ENCODE results near the gene ROBO1. TPM values are rescaled to one million over a fixed set of nuclear protein-coding genes. Genes with fewer than 3 reads are reported as not detected.
A peak's percentile ranks its signal among the peaks of the same experiment; 100 is the strongest.
"Not testable (repeated sequence)": the region's sequence is repeated elsewhere in the genome, so short reads cannot be mapped to it uniquely, and the experiment has no call there.

ROBO1 gene
- total RNA-seq, 1 donor from 2014 or later, result 10.8 TPM

DNA sequence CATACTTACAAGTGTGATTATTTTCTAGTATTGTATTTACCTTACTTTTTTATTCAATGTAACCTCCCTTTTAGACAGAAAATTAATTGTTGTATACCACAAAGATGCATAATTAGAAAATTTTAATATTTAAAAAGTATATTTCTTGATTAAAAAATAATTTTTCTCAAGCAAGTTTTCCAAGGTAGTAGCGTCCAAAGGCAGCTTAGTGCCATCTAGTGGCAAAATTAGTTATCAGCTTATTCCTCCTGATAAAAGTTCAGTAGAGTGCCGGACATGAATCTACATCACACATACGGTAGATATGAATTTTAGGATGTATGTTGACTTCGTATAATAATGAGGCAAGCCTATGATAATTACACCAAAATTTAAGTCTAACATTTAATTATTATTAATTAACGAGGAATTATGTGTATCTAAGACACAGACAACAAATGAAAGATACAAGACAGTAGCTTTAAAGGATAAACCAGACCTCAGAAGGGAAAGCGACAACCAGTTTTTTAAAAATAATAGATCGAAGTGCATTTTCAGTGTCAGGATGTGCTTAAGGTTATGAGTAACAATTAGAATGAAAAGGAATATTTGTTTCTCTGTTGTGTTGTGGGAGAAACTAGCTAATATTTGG, 405.9 kb downstream of the ROBO1 start:
- ATAC-seq (no peak), DNase-seq (ENCODE audit: missing footprints) (no peak)
- intact Hi-C loops (cut with DNase I), result loop anchor here (2.0 to 5.0 kb wide), 2 partner anchors 275 to 705 kb away; no protein-coding TSS in a partner anchor

DNA sequence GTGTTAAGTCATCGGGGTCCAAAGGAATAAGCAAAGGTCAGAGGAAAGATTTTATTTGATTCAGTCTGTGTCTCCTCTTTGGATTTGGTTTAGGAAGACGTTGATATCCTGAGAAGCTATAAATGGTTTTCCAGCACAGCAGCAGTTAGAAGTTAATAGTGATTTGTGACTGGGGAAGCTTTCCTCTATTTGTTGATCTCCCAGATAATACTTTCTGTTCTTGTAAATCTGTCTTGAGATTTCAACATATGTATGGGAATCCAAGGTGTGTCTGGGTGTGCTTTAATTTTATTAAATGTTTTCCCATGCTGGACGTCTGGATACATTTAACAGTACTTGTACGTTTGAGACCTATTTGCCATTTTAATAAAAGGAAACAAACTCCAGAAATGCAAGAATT, 409.5 kb downstream of the ROBO1 start:
- intact Hi-C loops (cut with DNase I), result no loop called here
- DNase-seq (ENCODE audit: missing footprints) (no peak), ATAC-seq (no peak)

DNA sequence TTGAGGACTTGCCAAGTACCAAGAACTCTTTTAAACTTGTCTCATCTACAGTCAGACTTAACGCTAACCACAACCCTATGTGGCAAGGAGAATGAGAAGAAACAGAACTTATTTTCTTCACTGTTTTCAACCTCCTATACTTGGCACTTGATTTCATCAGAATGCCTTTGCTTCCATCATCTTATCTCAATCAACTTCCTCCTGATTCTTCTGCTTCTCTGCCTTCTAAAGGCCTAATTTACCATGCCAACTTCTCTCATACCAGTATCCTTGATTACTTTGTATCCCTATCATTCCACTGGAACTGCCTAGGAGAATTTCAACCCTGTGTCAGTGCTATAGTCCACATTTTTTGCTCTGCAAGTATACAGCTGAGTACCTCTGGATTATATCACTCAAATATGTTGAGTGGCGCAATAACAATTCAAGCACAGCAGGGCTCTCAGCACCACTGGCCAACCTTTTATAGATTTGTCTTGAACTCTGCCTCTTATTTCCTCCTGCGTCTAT, 413.6 kb downstream of the ROBO1 start:
- peak; percentile 60 for ATAC-seq
- DNase-seq (ENCODE audit: missing footprints), result no peak
- intact Hi-C loops (cut with DNase I), result no loop called here

DNA sequence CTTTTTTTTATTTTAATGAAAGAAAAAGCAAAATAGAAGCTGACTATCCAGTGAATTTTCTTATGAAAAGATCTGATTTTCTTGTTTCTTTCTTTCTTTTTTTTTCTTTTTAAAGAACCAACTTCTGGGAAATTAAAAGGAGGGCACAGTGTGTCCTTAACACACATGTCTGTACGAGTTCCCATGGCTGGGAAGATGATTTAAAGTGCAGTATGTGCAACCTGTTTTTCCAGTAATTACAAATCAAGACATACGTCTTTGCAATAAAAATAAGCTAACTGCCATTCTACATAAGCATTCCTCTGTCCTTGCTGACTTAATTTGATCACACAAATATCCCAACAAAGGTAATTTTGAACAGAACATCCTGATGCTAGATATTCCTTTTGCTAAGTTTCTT, 416.1 kb downstream of the ROBO1 start:
- ATAC-seq, result no peak
- DNase-seq (ENCODE audit: missing footprints), result no peak
- intact Hi-C loops (cut with DNase I), result no loop called here

DNA sequence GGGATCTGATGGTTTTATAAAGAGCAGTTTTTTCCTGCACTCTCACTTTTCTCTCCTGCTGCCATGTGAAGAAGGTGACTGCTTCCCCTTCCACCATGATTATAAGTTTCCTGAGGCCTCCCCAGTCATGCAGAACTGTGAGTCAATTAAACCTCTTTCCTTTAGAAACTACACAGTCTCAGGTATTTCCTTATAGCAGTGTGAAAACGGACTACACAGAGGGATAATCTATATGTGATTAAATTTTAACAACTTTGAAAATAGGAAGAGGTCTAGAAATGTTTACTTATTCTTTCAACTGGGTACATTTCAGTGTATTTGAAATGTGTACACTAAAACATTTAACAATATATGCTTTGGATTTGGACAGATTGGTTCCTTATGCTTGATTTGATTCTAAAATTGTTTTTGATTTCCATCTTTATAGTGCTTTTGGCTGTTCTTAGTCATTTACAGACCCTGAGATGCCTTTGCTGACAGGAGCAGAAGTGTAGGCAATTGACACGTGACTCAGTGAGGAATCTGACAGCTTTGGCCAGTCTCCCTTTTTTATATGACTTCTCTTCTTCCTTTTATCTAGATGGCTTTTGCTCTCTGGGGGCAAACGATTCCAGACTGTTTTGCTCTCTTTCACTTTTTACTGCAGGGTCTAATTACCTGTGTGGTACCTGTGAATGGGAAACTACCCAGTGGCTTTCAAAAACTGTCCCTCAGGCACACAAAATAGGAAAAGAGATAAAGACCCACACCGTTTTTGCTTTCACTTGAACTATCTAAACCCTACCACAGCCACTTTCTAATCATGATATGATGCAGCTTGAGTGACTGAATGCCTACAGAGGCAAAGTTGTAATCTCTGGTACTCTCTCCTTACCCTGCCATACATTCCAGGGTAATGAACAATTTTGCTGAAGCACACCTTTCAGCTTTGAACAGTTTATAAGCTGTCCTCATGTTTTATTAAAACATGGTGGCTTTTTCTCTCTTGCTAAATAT, 422.6 kb downstream of the ROBO1 start:
- DNase-seq (ENCODE audit: missing footprints), result no peak
- ATAC-seq, result no peak
- intact Hi-C loops (cut with DNase I), result no loop called here

DNA sequence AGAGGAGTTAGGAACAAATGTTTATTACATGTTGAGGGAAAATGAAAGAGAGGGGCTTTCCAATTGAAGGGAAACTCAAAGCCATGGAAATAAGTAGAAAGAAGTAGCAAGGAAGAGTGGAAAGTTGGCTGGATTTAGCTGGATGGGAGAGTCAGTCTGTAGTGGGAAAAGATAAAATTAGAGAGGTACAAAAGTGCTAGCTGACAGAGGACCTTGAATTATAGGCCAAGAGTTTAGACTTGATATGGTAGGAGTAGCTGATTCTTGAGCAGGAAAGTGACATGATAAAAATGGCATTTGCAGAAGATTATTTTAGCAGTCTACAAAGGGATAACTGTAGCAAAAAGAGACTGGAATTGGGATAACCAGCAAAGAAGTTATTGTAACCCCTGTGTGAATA, 425.8 kb downstream of the ROBO1 start:
- ATAC-seq (peak; percentile 31), DNase-seq (ENCODE audit: missing footprints) (no peak)
- intact Hi-C loops (cut with DNase I), result no loop called here

DNA sequence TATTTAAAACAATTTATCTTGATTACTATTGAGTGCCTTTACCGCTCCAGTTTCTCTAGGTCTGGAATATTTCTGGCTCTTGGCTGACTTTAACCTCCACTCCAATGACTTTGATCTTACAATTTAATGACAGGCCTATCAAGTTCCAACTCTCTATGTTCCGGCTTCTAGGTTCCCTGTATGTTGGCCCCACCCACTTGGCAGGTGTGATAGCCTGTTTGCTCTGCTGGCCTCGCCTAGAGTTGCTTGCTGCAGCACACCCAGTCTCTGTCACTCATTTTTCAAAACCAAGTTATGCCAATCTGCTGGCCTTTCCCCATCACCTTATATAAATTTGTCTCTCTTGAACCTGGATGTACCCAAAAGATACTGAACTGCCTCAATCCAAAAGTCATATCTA, 428.0 kb downstream of the ROBO1 start:
- intact Hi-C loops (cut with DNase I), result no loop called here
- ATAC-seq (peak; percentile 69), DNase-seq (ENCODE audit: missing footprints) (no peak)

DNA sequence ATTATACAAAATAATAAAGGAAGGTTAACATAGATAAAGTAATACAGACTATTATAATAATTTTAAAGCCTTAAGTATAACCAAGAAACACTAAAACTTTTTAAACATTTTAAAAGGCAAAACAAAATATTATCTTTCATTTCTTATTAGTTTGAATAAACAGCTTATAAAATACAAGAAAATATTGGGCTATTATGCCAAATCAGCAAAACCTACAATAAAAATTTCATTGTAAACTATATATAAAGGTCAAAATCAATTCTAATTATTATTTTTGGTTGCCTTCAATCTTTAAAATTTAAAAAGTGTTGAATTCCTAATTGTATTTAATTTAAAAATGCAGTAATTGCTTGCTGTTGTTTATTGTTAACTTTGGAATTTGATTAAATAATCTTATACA, 430.0 kb downstream of the ROBO1 start:
- intact Hi-C loops (cut with DNase I), result no loop called here
- no peak for ATAC-seq
- no peak for DNase-seq (ENCODE audit: missing footprints)

DNA sequence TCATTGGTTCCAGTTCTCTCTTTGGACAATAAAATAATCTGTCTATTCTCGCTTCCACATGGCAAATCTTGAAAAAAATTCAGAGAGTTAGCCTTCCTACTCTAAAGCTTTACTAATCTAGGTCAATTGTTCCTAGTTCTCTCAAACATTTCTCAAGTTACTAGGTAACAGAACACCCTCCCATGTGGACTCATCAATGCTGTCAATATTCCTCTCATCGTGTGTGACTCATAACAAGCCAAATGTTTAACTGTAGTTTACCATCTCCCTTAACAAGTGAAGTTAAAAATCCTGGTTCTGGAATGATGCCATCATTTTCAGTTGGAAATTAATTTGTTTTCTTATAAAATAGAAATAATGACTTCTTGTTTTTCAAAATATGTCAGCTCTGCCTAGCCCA, 438.6 kb downstream of the ROBO1 start:
- DNase-seq (ENCODE audit: missing footprints) (no peak), ATAC-seq (no peak)
- intact Hi-C loops (cut with DNase I), result no loop called here

DNA sequence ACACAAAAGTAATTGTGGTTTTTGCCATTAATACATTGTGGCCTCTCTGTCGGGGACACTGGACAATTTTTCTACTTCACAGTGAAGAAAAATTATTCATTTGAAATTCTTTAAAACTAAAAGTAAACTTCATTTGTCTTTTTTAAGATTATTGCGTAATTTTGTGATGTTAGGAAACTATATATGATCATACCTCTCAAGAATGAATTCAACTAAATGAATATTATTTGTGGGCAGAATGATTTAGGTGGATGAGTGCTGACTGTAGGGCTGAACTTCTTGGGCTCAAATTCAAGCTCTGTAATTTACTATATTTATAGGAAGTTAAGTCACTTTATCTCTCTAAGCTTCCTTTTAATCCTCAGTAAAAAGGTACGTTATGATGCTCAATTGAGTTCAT, 441.2 kb downstream of the ROBO1 start:
- intact Hi-C loops (cut with DNase I), result no loop called here
- ATAC-seq, result no peak
- no peak for DNase-seq (ENCODE audit: missing footprints)

DNA sequence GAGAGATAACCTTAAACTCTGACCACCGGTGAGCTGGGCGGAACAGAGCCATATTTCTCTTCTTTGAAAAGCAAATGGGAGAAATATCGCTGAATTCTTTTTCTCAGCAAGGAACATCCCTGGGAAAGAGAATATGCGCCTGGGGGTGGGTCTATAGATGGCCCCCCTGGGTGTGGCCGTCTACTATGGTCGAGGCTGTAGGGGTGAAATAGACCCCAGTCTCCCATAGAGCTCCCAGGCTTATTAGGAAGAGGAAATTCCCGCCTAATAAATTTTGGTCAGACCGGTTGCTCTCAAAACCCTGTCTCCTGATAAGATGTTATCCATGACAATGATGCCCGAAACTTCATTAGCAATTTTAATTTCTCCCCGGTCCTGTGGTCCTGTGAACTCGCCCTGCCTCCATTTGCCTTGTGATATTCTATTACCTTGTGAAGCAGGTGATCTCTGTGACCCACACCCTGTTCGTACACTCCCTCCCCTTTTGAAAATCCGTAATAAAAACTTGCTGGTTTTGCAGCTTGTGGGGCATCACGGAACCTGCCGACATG, 441.9 kb downstream of the ROBO1 start:
- ATAC-seq; DNase-seq (ENCODE audit: missing footprints); intact Hi-C loops (cut with DNase I): not testable (repeated sequence)

DNA sequence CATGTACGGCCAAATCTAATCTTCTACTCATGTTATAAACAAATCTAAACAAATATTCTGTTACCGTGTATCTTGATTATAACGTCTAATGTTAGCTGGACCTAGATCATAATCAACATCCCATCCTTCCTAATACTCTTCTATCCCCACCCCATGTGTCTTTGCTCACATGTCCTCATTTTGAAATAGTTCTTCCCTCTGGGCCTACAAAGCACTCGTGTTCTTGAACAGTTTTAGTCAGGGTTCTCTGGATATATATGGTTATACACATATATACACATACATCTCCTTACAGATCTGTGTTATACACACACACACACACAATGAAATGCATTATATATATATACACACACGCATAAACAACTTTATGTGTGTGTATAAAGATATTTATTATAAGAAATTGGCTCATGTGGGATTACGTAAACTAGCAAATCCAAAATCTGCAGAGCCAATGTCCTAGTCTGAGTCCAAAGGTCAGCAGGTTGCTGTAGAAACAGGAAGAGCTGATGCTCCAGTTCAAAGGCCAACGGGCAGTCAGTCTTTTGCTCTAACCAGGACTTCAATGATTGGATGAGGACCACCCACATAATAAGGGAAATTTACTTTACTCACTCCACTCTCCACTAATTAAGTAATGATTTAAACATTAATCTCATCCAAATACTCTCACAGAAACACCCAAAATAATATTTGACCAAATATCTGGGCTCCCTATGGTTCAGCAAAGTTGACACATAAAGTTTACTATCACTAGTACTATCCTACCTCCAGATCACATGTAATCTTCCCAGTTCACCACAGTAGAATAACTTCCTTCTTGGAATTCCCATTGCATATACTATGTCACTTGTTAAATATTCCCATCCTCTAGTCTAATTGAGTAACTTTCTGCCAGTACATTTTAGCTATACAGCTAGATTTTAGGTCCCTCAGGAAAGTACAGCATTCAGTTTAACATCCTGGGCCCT, 450.0 kb downstream of the ROBO1 start:
- ATAC-seq (no peak), DNase-seq (ENCODE audit: missing footprints) (no peak)

DNA sequence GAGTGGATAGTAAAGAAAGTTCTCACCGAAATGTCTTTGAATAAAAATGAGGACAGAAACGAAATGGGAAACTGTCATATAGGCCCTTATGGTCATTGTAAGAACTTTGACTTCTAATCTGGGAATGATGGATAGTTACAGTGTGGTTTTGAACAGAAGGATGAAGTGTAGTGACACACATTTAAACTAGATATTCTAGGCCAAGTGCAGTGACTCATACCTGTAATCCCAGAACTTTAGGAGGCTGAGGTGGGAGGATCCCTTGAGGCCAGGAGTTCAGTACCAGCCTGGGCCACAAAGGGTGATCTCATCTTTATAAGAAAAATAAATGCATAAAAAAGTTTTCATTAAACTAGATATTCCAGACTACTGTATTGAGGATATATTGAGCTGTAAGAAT, 452.8 kb downstream of the ROBO1 start:
- intact Hi-C loops (cut with DNase I), result no loop called here
- ATAC-seq, result no peak
- DNase-seq (ENCODE audit: missing footprints), result no peak

More for the DNA sequence above, 450.0 kb downstream of the ROBO1 start:
- intact Hi-C loops (cut with DNase I), result no loop called here

DNA sequence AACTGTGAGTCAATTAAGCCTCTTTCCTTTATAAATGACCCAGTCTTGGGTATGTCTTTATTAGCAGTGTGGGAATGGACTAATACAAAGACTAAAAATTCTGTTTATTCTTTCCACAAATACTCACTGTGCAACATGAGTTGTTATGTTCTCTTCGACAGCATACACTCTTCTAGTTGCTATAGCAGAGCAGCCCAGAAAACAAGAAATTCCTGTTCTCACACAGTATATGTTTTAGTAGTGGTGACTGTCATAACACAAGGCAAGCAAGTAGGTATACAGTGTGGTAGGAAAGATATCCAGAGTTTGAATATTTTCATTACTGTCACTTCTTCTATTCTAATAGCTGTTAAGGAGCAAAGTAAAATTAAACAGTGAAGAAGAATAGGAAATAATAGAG, 453.3 kb downstream of the ROBO1 start:
- intact Hi-C loops (cut with DNase I), result no loop called here
- no peak for ATAC-seq

DNA sequence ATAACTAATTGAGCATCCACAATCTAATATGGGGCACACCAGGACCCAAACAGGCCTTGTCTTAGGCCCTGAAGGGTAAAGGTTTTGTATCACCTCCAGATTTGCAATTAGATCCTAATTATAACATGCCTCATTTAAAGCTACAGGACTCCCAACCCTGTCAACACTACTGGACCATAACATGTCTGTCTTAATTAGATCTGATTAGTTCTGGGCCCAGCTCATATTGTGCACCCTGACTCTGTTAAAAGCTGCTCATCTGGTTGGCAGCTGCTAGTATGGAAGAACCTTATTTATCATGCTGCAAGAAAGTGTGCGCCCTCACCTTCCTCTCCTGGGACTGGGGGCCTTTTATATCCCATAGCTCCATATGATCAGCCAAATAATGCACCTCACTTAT, 457.8 kb downstream of the ROBO1 start:
- DNase-seq (ENCODE audit: missing footprints) (no peak), ATAC-seq (no peak)
- intact Hi-C loops (cut with DNase I), result no loop called here

More for the DNA sequence above, 453.3 kb downstream of the ROBO1 start:
- DNase-seq (ENCODE audit: missing footprints), result no peak

DNA sequence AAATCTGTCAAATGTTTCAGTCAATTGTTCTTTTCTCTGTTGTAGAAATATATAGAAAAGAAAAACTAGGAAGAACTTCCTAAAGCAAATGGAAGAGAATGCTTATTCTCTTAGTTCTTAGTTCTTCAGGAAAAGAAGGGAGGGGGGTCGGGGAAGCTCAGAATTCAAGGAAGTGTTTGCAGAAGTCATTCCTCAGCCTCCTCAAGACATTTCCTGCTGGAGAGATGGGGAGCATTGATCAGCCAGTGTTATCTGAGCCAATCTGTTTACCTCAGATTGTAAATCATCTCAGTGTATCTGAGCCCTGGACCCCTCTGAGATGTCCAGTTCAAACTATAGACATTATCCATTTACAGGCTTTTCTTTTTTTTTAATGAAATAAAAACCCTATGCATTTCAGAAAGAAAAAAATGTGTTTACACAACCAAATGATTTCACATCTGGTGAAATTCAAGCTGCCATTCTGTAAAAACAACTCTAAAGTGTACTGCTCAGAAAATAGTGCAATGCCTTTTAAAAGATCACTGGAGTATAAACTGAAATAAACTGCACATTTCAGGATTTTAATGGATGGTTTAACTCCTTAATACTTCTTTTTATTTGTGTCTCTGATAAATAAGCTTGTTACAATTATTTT, 460.7 kb downstream of the ROBO1 start:
- intact Hi-C loops (cut with DNase I), result no loop called here
- ATAC-seq (no peak), DNase-seq (ENCODE audit: missing footprints) (no peak)

DNA sequence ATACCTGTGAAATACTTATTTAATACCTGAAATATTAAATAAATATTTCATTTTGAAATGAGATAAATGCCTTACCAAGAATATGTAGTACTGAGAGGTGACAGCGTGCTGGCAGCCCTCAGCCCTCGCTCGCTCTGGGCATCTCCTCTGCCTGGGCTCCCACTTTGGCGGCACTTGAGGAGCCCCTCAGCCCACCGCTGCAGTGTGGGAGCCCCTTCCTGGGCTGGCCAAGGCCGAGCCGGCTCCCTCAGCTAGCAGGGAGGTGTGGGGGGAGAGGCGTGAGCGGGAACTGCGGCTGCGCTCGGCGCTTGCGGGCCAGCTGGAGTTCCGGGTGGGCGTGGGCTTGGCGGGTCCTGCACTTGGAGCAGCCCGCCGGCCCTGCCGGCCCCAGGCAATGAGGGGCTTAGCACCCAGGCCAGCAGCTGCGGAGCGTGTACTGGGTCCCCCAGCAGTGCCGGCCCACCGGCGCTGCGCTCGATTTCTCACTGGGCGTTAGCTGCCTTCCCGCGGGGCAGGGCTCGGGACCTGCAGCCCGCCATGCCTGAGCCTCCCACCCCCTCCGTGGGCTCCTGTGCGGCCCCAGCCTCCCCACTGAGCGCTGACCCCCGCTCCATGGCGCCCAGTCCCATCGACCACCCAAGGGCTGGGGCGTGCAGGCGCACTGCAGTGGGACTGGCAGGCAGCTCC, 467.7 kb downstream of the ROBO1 start:
- ATAC-seq; intact Hi-C loops (cut with DNase I): not testable (repeated sequence)
- peak; percentile 22 for DNase-seq (ENCODE audit: missing footprints)

All from Right ventricle myocardium inferior (tissue), 1 donor.